ENCODE data around the gene ANKRD52.
A peak's percentile ranks its signal among the peaks of the same experiment; 100 is the strongest.

ANKRD52 gene

DNA sequence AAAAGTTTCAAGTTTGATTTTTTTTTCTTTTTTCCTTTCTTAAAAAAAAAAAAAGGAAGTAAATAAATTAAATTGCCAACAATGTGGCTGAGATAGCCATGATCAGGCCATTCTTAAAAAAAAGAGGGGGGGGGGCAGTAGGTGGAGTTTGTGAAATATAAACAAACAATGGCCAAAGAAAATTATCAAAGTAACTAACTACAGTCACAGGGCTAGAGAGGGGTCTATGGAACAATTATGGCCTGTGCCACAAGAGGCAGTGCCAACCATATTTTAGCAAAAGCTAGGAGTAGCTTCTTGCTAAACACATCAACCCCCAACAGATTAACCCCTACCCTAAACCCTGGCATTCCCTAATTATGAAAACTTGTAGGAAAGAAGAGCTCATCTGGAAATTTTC lies 52.7 kb downstream of the ANKRD52 start:
- H4K20me1 ChIP-seq (ENCODE audit: insufficient read depth, low read length, poor library complexity, severe bottlenecking) = no peaks in the 10 kb centered on the region
- no peak overlapping the region for H3K4me2 ChIP-seq (ENCODE audit: low read depth, low read length, poor library complexity, severe bottlenecking)
- no peaks in the 10 kb centered on the region for H3K79me2 ChIP-seq (ENCODE audit: insufficient read depth, low read length)
- H3K4me1 ChIP-seq (ENCODE audit: insufficient read depth, low read length, poor library complexity, severe bottlenecking) = no peaks in the 10 kb centered on the region
- H3K9me3 ChIP-seq (ENCODE audit: insufficient read depth, low read depth, low read length) = no peaks in the 10 kb centered on the region
- H3K36me3 ChIP-seq (ENCODE audit: insufficient read depth, low read length) = peaks cover 37% of the 10 kb centered on the region; the same call in 1 of the 2 replicates
- H3K4me3 ChIP-seq (ENCODE audit: low read length, poor library complexity, severe bottlenecking) = no peak overlapping the region
- H2AFZ ChIP-seq (ENCODE audit: low read length) = no peak overlapping the region
- TF ChIP-seq, protein P1, sequence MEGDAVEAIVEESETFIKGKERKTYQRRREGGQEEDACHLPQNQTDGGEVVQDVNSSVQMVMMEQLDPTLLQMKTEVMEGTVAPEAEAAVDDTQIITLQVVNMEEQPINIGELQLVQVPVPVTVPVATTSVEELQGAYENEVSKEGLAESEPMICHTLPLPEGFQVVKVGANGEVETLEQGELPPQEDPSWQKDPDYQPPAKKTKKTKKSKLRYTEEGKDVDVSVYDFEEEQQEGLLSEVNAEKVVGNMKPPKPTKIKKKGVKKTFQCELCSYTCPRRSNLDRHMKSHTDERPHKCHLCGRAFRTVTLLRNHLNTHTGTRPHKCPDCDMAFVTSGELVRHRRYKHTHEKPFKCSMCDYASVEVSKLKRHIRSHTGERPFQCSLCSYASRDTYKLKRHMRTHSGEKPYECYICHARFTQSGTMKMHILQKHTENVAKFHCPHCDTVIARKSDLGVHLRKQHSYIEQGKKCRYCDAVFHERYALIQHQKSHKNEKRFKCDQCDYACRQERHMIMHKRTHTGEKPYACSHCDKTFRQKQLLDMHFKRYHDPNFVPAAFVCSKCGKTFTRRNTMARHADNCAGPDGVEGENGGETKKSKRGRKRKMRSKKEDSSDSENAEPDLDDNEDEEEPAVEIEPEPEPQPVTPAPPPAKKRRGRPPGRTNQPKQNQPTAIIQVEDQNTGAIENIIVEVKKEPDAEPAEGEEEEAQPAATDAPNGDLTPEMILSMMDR (conservative IDR thresholded peaks at IDR 0.05; ENCODE audit: low read length) = peak; percentile 47
- no peak for TF ChIP-seq EZH2phosphoT487 (IDR thresholded peaks at IDR 0.05; ENCODE audit: borderline replicate concordance)
- no peaks in the 10 kb centered on the region for H3F3A ChIP-seq (ENCODE audit: low read depth)
- H3K27me3 ChIP-seq (ENCODE audit: insufficient read depth, low read length, poor library complexity, severe bottlenecking) = no peaks in the 10 kb centered on the region
- no peaks in the 10 kb centered on the region for H3K9me2 ChIP-seq (replicated peaks; ENCODE audit: low read depth, low read length)
- no peak overlapping the region for H3K9ac ChIP-seq (ENCODE audit: low read depth, low read length, poor library complexity, severe bottlenecking)

GRCh38 chr12:56204275-56204674 lies 53.9 kb downstream of the ANKRD52 start:
- no peak overlapping the region for H3K4me2 ChIP-seq (ENCODE audit: low read depth, low read length, poor library complexity, severe bottlenecking)
- no peaks in the 10 kb centered on the region for H3F3A ChIP-seq (ENCODE audit: low read depth)
- no peak overlapping the region for H2AFZ ChIP-seq (ENCODE audit: low read length)
- no peak for TF ChIP-seq EZH2phosphoT487 (IDR thresholded peaks at IDR 0.05; ENCODE audit: borderline replicate concordance)
- TF ChIP-seq, protein P1 (conservative IDR thresholded peaks at IDR 0.05; ENCODE audit: low read length) = no peak
- H3K9me2 ChIP-seq (replicated peaks; ENCODE audit: low read depth, low read length) = no peaks in the 10 kb centered on the region
- H3K4me3 ChIP-seq (ENCODE audit: low read length, poor library complexity, severe bottlenecking) = no peak overlapping the region
- no peaks in the 10 kb centered on the region for H3K27me3 ChIP-seq (ENCODE audit: insufficient read depth, low read length, poor library complexity, severe bottlenecking)
- no peaks in the 10 kb centered on the region for H4K20me1 ChIP-seq (ENCODE audit: insufficient read depth, low read length, poor library complexity, severe bottlenecking)
- H3K9me3 ChIP-seq (ENCODE audit: insufficient read depth, low read depth, low read length) = no peaks in the 10 kb centered on the region
- no peak overlapping the region for H3K9ac ChIP-seq (ENCODE audit: low read depth, low read length, poor library complexity, severe bottlenecking)
- no peaks in the 10 kb centered on the region for H3K4me1 ChIP-seq (ENCODE audit: insufficient read depth, low read length, poor library complexity, severe bottlenecking)
- no peaks in the 10 kb centered on the region for H3K79me2 ChIP-seq (ENCODE audit: insufficient read depth, low read length)
- peaks cover 28% of the 10 kb centered on the region; the same call in 1 of the 2 replicates for H3K36me3 ChIP-seq (ENCODE audit: insufficient read depth, low read length)

GRCh38 chr12:56202838-56203237 lies 55.3 kb downstream of the ANKRD52 start:
- Histone ChIP-seq H3K9me2 (replicated peaks; ENCODE audit: low read depth, low read length) (no peaks in the 10 kb centered on the region), H3K79me2 (ENCODE audit: insufficient read depth, low read length) (no peaks in the 10 kb centered on the region), H3K4me1 (ENCODE audit: insufficient read depth, low read length, poor library complexity, severe bottlenecking) (no peaks in the 10 kb centered on the region), H3K9ac (ENCODE audit: low read depth, low read length, poor library complexity, severe bottlenecking) (no peak overlapping the region), H3K4me2 (ENCODE audit: low read depth, low read length, poor library complexity, severe bottlenecking) (no peak overlapping the region), H3K36me3 (ENCODE audit: insufficient read depth, low read length) (peaks cover 25% of the 10 kb centered on the region; the same call in 1 of the 2 replicates), H3F3A (ENCODE audit: low read depth) (no peaks in the 10 kb centered on the region), H2AFZ (ENCODE audit: low read length) (no peak overlapping the region), H3K4me3 (ENCODE audit: low read length, poor library complexity, severe bottlenecking) (no peak overlapping the region), H3K27me3 (ENCODE audit: insufficient read depth, low read length, poor library complexity, severe bottlenecking) (no peaks in the 10 kb centered on the region), H3K9me3 (ENCODE audit: insufficient read depth, low read depth, low read length) (no peaks in the 10 kb centered on the region), H4K20me1 (ENCODE audit: insufficient read depth, low read length, poor library complexity, severe bottlenecking) (no peaks in the 10 kb centered on the region)
- TF ChIP-seq, protein P1 (conservative IDR thresholded peaks at IDR 0.05; ENCODE audit: low read length) = no peak
- no peak for TF ChIP-seq EZH2phosphoT487 (IDR thresholded peaks at IDR 0.05; ENCODE audit: borderline replicate concordance)
